Gastroesophageal sphincter (tissue), 3 donors: Measurements from ENCODE around the gene TXNRD1.

ENCODE experiments used
- CTCF ChIP-seq, 4 experiments: fragments of 200-600 bp in 2 of 4; fragments of 450-650 bp in 2 of 4; sonication (generic) in 1 of 4; IDR thresholded peaks; one replicate each; pipeline ENCODE4 v1.5.1; 2017 to 2019; ENCODE audit warnings: antibody characterized with exemption in 4 of 4, mild to moderate bottlenecking in 2 of 4, moderate library complexity in 2 of 4
- POLR2A ChIP-seq, 2 donors: fragments of 450-650 bp; IDR thresholded peaks; one replicate each; pipeline ENCODE4 v1.6.1; 2017; ENCODE audit warnings: antibody characterized with exemption in 2 of 2, mild to moderate bottlenecking in 2 of 2, moderate library complexity in 1 of 2
- POLR2AphosphoS5 ChIP-seq: sonication (generic); formaldehyde crosslinking; IDR thresholded peaks from one replicate; pipeline ENCODE4 v1.6.1; 2017; ENCODE audit warnings: antibody characterized with exemption

DNA sequence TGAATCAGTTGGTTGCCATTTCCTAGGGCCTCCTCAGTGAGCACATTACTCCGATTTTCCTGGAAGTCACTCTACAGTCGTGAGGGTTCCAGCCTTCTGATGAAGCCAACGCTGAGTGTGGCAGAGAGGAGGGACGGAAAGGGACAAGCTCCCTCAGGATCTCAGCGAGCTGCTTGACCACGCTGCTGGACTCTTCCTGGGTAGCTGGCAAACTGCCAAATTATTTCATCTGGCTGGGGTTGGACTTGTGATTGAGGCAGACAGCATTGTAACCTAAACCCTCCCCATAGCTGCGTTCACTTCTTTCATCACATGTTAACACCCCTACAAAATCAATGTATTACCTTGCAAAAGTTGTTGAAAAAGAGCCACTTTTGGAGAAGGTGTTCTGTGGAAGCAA, 171.6 kb downstream of the TXNRD1 start:
- TF ChIP-seq POLR2AphosphoS5, result no peak
- no peak for TF ChIP-seq CTCF (IDR thresholded peaks at IDR 0.05)
- TF ChIP-seq POLR2A (IDR thresholded peaks at IDR 0.05), result no peak
